ENCODE measurements around the gene FNDC3B. TPM values are rescaled to one million over a fixed set of nuclear protein-coding genes. Genes with fewer than 3 reads are reported as not detected.

FNDC3B gene
- total RNA-seq, 2 donors from 2014 or later, result 12.0 to 17.7 TPM

- H3K4me3 Mint-ChIP-seq, result no peak overlapping the region
- peaks cover 7% of the 10 kb centered on the region for H3K4me1 Mint-ChIP-seq (ENCODE audit: low read depth)
- H3K27ac Mint-ChIP-seq, result no peak overlapping the region
- H3K9me3 Mint-ChIP-seq, result no peaks in the 10 kb centered on the region
- ATAC-seq (replicated peaks in 1 of 2) (no peak), DNase-seq (no peak)
- H3K27me3 Mint-ChIP-seq (ENCODE audit: low read depth), result no peaks in the 10 kb centered on the region
- peaks cover 0 to 4% of the 10 kb centered on the region in 2 donors for H3K36me3 Mint-ChIP-seq (ENCODE audit: insufficient read depth in 2 of 2)
These were observed 218.4 kb downstream of the FNDC3B start for GRCh38 chr3:172257648-172258400.

GRCh38 chr3:172258624-172259023 lies 219.2 kb downstream of the FNDC3B start:
- H3K9me3 Mint-ChIP-seq, result no peaks in the 10 kb centered on the region
- no peak overlapping the region for H3K27ac Mint-ChIP-seq
- peaks cover 0 to 4% of the 10 kb centered on the region in 2 donors for H3K36me3 Mint-ChIP-seq (ENCODE audit: insufficient read depth in 2 of 2)
- DNase-seq (no peak), ATAC-seq (replicated peaks in 1 of 2) (no peak)
- no peaks in the 10 kb centered on the region for H3K27me3 Mint-ChIP-seq (ENCODE audit: low read depth)
- H3K4me1 Mint-ChIP-seq (ENCODE audit: low read depth), result peaks cover 7% of the 10 kb centered on the region
- no peak overlapping the region for H3K4me3 Mint-ChIP-seq

- no peaks in the 10 kb centered on the region for H3K9me3 Mint-ChIP-seq
- no peaks in the 10 kb centered on the region for H3K27me3 Mint-ChIP-seq (ENCODE audit: low read depth)
- no peak overlapping the region for H3K27ac Mint-ChIP-seq
- peaks cover 0 to 4% of the 10 kb centered on the region in 2 donors for H3K36me3 Mint-ChIP-seq (ENCODE audit: insufficient read depth in 2 of 2)
- H3K4me3 Mint-ChIP-seq, result no peak overlapping the region
- DNase-seq (no peak), ATAC-seq (replicated peaks in 1 of 2) (no peak)
- H3K4me1 Mint-ChIP-seq (ENCODE audit: low read depth), result peaks cover 7% of the 10 kb centered on the region
These were observed 219.7 kb downstream of the FNDC3B start for GRCh38 chr3:172259111-172259541.

GRCh38 chr3:172259726-172260248 lies 220.4 kb downstream of the FNDC3B start:
- no peak for DNase-seq
- H3K9me3 Mint-ChIP-seq, result peaks cover 0 to 1% of the 10 kb centered on the region in 2 donors
- peaks cover 0 to 4% of the 10 kb centered on the region in 2 donors for H3K36me3 Mint-ChIP-seq (ENCODE audit: insufficient read depth in 2 of 2)
- H3K27ac Mint-ChIP-seq, result peak overlapping the region; percentile 10
- H3K27me3 Mint-ChIP-seq (ENCODE audit: low read depth), result no peaks in the 10 kb centered on the region
- peak overlapping the region in 1 of 2 donors; percentile 47 for H3K4me3 Mint-ChIP-seq
- peak in 1 of 2 donors; percentile 70 for ATAC-seq (replicated peaks in 1 of 2)
- peaks cover 7% of the 10 kb centered on the region for H3K4me1 Mint-ChIP-seq (ENCODE audit: low read depth)

- Mint-ChIP-seq H3K36me3 (ENCODE audit: insufficient read depth in 2 of 2) (peaks cover 0 to 4% of the 10 kb centered on the region in 2 donors), H3K4me1 (ENCODE audit: low read depth) (peaks cover 7% of the 10 kb centered on the region), H3K9me3 (peaks cover 0 to 1% of the 10 kb centered on the region in 2 donors), H3K27ac (peak overlapping the region; percentile 25), H3K4me3 (no peak overlapping the region), H3K27me3 (ENCODE audit: low read depth) (no peaks in the 10 kb centered on the region)
- DNase-seq (no peak), ATAC-seq (replicated peaks in 1 of 2) (no peak)
These were observed 221.0 kb downstream of the FNDC3B start for GRCh38 chr3:172260381-172260780.

GRCh38 chr3:172261054-172261453 lies 221.7 kb downstream of the FNDC3B start:
- Mint-ChIP-seq H3K27ac (no peak overlapping the region), H3K36me3 (ENCODE audit: insufficient read depth in 2 of 2) (peaks cover 0 to 4% of the 10 kb centered on the region in 2 donors), H3K4me1 (ENCODE audit: low read depth) (peaks cover 7% of the 10 kb centered on the region)

GRCh38 chr3:172262991-172263608 lies 223.7 kb downstream of the FNDC3B start:
- Mint-ChIP-seq H3K4me3 (no peak overlapping the region), H3K4me1 (ENCODE audit: low read depth) (peaks cover 7% of the 10 kb centered on the region), H3K27me3 (ENCODE audit: low read depth) (no peaks in the 10 kb centered on the region), H3K36me3 (ENCODE audit: insufficient read depth in 2 of 2) (peaks cover 0 to 4% of the 10 kb centered on the region in 2 donors), H3K9me3 (peaks cover 0 to 1% of the 10 kb centered on the region in 2 donors), H3K27ac (no peak overlapping the region)
- DNase-seq, result no peak
- no peak for ATAC-seq (replicated peaks in 1 of 2)

More at GRCh38 chr3:172261054-172261453, 221.7 kb downstream of the FNDC3B start:
- ATAC-seq (replicated peaks in 1 of 2) (no peak), DNase-seq (no peak)
- H3K4me3 Mint-ChIP-seq, result no peak overlapping the region
- H3K27me3 Mint-ChIP-seq (ENCODE audit: low read depth), result no peaks in the 10 kb centered on the region
- peaks cover 0 to 1% of the 10 kb centered on the region in 2 donors for H3K9me3 Mint-ChIP-seq

GRCh38 chr3:172263781-172264486 lies 224.6 kb downstream of the FNDC3B start:
- no peak for DNase-seq
- no peak for ATAC-seq (replicated peaks in 1 of 2)
- Mint-ChIP-seq H3K4me1 (ENCODE audit: low read depth) (peaks cover 7% of the 10 kb centered on the region), H3K27ac (no peak overlapping the region), H3K36me3 (ENCODE audit: insufficient read depth in 2 of 2) (peaks cover 0 to 4% of the 10 kb centered on the region in 2 donors), H3K27me3 (ENCODE audit: low read depth) (no peaks in the 10 kb centered on the region), H3K4me3 (no peak overlapping the region), H3K9me3 (peaks cover 0 to 1% of the 10 kb centered on the region in 2 donors)

GRCh38 chr3:172266103-172266502 lies 226.7 kb downstream of the FNDC3B start:
- H3K27ac Mint-ChIP-seq, result no peak overlapping the region
- peaks cover 0 to 4% of the 10 kb centered on the region in 2 donors for H3K36me3 Mint-ChIP-seq (ENCODE audit: insufficient read depth in 2 of 2)
- no peak for ATAC-seq (replicated peaks in 1 of 2)

GRCh38 chr3:172268425-172268824 lies 229.0 kb downstream of the FNDC3B start:
- H3K27me3 Mint-ChIP-seq (ENCODE audit: low read depth), result no peaks in the 10 kb centered on the region
- no peak for DNase-seq
- H3K27ac Mint-ChIP-seq, result peak overlapping the region; percentile 2
- H3K4me3 Mint-ChIP-seq, result no peak overlapping the region
- ATAC-seq (replicated peaks in 1 of 2), result no peak
- H3K4me1 Mint-ChIP-seq (ENCODE audit: low read depth), result no peaks in the 10 kb centered on the region
- H3K9me3 Mint-ChIP-seq, result peaks cover 0 to 1% of the 10 kb centered on the region in 2 donors
- no peaks in the 10 kb centered on the region for H3K36me3 Mint-ChIP-seq (ENCODE audit: insufficient read depth in 2 of 2)

More at GRCh38 chr3:172266103-172266502, 226.7 kb downstream of the FNDC3B start:
- H3K4me3 Mint-ChIP-seq, result no peak overlapping the region
- H3K4me1 Mint-ChIP-seq (ENCODE audit: low read depth), result no peaks in the 10 kb centered on the region
- peaks cover 0 to 1% of the 10 kb centered on the region in 2 donors for H3K9me3 Mint-ChIP-seq
- H3K27me3 Mint-ChIP-seq (ENCODE audit: low read depth), result no peaks in the 10 kb centered on the region
- DNase-seq, result no peak

GRCh38 chr3:172268868-172269267 lies 229.5 kb downstream of the FNDC3B start:
- no peak for ATAC-seq (replicated peaks in 1 of 2)
- Mint-ChIP-seq H3K27me3 (ENCODE audit: low read depth) (no peaks in the 10 kb centered on the region), H3K4me3 (no peak overlapping the region), H3K36me3 (ENCODE audit: insufficient read depth in 2 of 2) (no peaks in the 10 kb centered on the region), H3K9me3 (peaks cover 0 to 1% of the 10 kb centered on the region in 2 donors), H3K27ac (no peak overlapping the region), H3K4me1 (ENCODE audit: low read depth) (no peaks in the 10 kb centered on the region)
- no peak for DNase-seq

GRCh38 chr3:172270557-172271166 lies 231.3 kb downstream of the FNDC3B start:
- no peaks in the 10 kb centered on the region for H3K36me3 Mint-ChIP-seq (ENCODE audit: insufficient read depth in 2 of 2)
- ATAC-seq (replicated peaks in 1 of 2), result no peak
- H3K27me3 Mint-ChIP-seq (ENCODE audit: low read depth), result no peaks in the 10 kb centered on the region
- H3K4me1 Mint-ChIP-seq (ENCODE audit: low read depth), result no peaks in the 10 kb centered on the region
- DNase-seq, result no peak
- no peak overlapping the region for H3K4me3 Mint-ChIP-seq
- no peaks in the 10 kb centered on the region for H3K9me3 Mint-ChIP-seq
- no peak overlapping the region for H3K27ac Mint-ChIP-seq
